ENCODE measurements around the gene RMRP.
"Not testable (repeated sequence)": the region's sequence is repeated elsewhere in the genome, so short reads cannot be mapped to it uniquely, and the experiment has no call there.

RMRP gene

DNA sequence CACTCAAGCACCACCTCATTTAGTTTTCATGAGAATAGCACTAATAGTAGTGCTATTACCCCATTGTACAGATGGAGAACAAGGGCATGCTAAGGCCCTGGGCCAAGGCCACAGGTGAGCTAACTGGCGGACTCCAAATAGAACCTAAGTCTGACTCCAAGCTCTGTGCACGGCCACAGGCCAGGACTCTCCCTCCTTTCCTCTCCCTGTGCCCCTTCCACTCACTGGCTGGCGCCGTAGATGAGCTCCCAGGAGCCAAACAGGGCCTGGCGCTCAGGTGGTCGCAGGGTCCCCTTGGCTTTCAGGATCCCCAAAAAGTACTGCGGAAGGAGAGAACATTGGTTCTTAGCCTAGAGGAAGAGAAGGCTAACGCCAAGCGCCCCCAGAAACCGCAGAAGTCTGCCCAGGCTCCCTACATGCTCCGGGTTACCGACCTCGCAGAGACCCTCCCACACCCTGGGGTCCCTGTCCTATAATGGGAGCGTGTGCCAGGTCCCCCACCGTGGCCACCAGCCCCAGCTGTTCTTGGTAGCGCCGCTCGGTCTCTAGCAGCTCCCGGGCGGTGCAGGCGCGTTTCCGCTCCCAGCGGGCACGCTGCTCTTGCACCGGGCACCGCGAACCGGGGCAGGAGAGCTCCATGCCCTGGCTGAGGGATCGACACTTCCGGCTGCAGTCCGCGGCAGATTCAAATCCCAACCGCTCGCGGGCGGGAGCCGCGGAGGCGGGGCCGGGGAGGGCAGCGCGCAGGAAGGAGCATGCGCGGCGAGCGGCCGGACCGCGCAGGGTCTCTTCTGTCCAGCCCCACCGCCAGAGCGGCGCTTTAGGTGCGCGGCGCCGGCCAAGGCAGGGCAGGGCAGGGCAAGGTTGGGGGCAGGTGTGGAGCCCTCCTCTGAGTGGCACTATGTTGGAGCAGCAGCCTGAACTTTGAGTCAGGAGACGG lies 7.0 kb upstream of the RMRP start, which contains the start of gene ARHGEF39:
Gene ARHGEF39 (minus strand): TSS at position 665 of the 940 bp plus-strand sequence. CDS start 26 bp downstream, at position 639.
- peak; percentile 49 to 58 for DNase-seq

DNA sequence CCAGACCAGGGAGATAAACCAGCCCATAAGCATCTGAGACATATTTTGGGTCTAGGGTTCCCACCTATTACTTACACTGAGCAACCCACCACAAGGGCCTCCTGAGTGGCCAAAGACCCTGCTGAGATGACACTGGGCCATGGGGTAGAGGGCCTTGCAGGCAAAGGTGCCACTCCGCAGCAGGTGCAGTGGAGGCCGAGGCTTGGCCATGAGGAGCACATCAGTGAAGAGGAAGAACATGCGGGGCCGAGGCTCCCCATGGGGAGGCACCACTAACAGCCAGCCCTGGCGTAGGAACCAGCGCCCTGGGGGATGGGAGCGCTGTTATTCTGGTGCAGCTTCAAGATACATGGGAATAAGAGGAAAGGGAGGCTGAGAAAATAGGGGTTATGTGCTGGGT lies 4.6 kb upstream of the RMRP start:
- no peak for DNase-seq

DNA sequence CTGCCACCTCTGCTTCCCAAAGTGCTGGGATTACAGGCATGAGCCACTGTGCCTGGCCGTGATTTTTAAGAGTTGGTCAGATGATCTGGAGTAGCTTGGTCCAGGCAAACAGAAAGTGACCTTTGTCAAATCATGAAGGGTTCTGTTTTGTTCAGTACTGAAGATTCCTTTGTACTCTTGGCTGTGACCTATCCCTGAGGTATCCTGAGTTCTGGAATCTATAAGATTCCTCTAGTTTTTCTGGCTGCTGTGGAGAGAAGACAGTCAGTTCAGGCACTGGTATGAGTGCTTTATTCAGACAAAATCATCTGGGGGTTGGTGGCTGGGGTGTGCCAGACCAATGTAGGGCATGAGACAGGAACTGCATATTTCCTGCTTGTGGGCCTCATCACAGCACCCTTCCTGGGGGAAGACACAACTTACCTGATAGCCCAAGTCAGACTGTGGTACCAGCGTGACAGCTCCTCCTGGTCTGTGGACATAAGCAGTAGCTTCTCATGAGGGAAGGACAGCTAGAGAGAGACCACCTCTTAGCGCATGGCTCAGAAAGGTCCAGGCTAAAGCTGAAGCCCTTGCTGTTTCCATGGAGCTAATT lies 4.0 kb upstream of the RMRP start:
- DNase-seq, result no peak

DNA sequence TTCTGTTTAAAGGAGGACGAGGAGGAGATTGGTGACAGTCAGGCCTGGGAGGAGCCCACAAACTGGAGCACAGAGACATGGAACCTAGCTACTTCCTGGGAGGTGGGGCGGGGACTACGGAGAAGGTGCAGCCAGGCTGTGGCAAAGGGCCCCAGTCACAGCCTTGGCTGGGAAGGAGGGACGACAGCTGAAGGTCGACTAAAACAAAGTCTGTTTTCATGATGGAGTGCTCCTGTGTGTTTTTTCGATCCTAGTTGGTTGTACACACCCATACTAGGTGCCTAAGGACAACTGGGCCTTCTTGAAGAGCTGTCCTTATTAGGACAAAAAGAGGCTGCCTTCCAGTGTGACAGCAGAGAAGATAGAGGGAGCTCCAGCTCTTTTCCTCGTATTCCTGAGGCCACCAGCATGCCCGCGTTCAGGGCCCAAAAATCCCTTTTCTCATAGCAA lies 3.2 kb upstream of the RMRP start:
- DNase-seq, result no peak

DNA sequence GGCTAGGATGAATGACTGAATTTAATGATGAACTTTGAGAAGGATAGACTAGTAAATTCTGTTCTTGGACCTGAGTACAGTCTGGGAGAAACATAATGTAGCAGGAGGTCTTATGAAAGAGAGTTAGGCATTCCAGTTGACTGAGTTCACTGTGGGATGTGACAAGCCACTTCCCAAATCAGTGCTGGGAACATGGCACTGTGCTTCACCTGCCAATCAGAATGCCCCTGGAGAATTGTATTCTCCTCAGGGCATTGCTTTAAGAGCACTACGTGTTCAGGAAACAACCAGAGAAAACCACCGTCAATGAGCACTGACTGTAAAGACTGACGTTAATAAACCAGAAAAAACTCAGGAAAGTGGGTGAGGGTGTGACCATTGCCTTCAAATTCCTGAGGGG lies 1.5 kb upstream of the RMRP start:
- no peak for DNase-seq

DNA sequence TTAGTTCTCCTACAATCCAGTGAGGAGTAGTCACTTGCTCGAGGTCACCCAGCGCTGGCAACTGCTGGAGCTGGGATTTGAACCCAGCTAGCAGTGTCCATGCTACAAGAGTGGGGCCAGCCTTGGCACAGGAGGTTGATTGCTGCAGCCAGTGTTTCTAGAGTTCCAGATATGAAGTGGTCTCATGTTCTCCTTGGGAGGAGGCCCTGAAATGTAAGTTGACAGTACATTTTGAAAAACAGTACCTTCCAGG lies 1.1 kb upstream of the RMRP start:
- DNase-seq, result no peak

DNA sequence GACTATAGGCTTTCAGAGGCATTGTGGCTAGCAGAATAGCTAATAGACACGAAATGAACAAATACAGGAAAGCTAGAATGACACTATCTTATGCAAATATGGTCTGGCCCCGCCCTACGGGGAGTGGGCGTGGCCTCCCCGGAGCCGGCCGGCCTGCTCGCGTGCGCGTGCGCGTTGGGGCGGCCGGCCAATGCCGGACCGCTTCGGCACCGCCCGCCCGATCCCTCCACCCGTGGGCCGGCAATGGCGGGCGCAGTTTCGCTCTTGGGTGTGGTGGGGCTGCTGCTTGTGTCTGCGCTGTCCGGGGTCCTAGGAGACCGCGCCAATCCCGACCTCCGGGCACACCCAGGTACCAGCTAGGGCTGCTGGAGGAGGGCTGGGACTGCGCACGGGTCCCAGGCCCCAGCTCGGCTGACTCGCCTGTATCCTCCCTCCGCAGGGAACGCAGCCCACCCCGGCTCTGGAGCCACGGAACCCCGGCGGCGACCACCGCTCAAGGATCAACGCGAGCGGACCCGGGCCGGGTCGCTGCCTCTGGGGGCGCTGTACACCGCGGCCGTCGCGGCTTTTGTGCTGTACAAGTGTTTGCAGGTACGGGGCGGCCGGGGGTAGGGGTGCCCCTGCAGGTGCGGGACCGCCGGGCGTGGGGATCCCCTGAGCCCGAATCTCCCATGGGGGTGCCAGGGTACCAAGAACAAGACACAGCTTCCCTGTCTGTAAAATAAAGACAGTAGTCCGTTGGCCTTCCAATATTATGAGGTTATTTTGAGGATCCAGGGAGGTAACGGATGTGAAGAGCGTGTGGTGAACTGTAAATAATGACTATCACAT lies 533 bp upstream of the RMRP start, which contains the start of gene CCDC107:
Gene CCDC107 (plus strand): TSS at position 156 of the 831 bp plus-strand sequence. CDS start 88 bp downstream, at position 244.
- DNase-seq, result peak; percentile 54 to 92

DNA sequence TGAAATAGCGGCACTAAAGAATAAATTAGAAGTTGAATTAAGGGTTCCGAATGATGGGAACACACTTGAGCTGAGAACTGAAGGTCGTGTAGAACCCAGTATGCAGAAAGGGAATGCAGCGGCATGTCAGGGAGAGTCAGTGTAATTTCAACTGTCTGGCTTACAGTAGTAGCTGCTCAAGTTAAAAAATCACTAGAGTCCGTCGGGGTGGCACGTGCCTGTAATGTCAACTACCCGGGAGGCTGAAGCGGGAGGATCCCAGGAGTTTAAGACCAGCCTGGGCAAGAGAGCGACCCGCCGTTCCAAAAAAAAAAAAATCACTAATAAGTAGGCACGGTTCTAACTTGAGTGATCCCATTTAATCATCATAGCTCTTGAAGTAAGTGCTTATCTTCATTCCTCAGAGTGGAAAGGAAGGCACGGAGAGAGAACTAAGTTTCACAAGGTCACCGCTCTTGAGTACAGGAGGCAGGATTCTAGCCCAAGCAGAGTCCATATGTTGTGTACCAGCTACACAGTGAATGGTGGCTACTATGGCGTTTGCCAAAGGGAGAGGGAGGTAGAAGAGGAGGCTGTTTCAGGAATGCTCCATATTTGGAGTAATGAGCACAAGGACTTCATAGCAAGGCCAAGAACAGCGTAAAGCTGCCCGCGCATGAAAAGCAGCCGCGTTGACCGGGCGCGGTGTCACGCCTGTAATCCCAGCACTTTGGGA lies 831 bp downstream of the RMRP start:
- DNase-seq, result no peak

DNA sequence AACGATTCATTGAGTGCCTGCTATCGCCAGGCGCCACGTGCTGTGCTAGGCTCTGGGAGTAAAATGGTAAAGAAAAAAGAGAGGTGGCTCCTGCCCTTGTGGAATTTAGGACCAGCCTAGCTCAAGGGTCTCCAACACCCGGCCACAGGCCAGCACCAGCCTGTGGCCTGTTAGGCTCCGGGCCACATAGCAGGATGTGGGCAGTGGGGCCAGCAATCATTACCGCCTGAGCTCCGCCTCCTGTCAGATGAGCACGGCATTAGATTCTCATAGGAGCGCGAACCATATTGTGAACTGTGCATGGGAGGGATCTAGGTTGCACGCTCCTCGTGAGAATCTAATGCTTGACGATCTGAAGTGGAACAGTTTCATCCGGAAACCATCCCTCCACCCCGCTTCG lies 1.5 kb downstream of the RMRP start:
- no peak for DNase-seq

DNA sequence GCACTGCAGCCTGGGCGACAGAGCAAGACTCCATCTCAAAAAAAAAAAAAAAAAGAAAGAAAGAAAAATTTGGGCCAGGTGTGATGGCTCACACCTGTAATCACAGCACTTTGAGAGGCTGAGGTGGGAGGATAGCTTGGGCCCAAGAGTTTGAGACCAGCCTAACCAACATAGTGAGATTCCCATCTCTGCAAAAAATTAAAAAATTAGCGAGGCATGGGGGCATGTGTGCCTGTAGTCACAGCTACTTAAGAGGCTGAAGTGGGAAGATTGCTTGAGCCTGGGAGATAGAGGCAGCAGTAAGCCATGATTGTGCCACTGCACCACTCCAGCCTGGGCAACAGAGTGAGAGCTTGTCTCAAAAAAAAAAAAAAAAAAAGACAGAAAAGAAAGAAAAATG lies 4.2 kb downstream of the RMRP start:
- DNase-seq, result no peak

DNA sequence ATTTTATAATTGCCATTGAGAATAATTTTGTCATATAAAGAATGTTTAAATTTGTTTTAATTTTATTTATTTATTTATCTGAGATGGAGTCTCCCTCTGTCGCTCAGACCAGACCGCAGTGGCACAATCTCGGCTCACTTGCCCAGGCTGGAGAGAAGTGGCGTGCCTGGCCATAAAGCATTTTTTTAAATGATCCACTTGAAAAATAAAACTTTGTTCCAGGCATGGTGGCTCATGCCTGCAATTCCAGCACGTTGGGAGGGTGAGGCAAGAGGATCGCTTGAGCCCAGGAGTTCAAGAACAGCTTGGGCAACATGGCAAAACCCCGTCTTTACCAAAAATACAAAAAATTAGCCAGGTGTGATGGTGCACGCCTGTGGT lies 5.0 kb downstream of the RMRP start:
- no peak for DNase-seq

DNA sequence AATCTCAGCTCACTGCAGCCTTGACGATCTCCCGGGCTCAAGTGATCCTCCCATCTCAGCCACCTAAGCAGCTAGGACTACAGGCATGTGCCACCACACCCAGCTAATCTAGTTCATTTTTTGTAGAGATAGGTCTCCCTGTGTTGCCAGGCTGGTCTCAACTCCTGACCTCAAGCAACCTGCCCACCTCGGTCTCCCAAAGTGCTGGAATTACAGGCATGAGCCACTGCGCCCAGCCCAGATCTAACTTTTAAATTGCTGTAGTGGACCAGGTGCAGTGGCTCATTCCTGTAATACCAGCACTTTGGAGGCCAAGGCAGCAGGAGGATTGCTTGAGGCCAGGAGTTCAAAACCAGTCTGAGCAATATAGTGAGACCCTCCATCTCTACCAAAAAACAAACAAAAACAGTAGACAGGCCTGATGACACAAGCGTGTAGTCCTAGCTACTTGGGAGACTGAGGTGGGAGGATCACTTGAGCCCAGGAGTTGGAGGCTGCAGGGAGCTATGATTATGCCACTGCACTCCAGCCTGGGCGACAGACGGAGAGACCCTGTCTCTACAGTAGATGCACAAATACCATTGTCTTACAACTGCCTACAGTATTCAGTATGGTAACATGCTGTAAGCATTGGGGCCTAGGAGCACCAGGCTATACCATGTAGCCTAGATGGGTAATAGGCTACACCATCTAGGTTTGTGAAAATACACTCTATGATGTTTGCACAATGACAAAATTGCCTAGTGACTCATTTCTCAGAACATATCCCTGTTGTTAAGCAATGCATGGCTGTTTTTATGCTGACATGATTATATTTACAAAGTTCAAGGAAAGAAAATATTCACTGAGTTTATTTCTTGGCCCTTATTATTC lies 5.6 kb downstream of the RMRP start:
- no peak for DNase-seq

DNA sequence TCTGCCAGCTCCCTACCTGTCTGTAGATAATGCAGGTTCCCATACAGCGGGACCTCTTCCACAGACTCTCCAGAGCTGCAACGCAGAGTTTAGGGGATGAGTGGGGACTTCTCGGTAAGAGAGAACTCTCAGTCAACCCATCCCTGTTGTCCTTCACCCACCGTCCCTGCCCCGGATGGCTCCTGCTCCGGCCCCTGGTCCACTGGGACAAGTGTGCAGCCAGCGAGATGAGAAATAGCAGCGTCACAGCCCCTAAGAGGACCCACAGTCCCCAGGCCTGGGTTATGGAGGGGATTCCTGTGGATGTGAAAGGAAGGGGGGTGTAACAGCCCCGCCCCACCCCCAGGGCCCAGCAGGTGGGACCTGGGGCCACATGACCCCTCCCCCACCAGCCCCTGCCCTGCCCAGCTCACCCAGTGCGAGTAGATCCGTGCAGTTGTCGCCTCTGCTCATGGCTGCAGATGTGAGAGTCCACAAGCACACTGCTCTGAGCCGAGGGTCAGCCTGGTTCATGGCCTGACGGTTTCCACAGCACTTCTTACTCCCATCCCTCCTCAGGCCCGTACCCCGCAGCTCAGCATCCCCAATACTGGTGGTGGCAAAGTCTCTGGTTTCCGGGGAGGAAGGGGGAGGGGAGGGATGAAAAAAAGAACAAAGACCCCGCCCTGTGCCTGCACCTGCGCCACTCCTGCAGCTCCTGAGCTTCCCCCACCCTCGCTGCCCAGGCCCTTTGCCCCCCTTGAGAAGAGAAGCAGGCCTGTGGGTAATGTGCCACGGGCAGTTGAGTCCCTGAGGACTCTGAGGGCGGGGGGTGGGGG lies 7.3 kb downstream of the RMRP start, which contains the start of gene SIT1:
Gene SIT1 (minus strand): TSS at position 591 of the 818 bp plus-strand sequence. CDS start 78 bp downstream, at position 513.
- DNase-seq, result peak in 1 of 2 experiments; percentile 24

DNA sequence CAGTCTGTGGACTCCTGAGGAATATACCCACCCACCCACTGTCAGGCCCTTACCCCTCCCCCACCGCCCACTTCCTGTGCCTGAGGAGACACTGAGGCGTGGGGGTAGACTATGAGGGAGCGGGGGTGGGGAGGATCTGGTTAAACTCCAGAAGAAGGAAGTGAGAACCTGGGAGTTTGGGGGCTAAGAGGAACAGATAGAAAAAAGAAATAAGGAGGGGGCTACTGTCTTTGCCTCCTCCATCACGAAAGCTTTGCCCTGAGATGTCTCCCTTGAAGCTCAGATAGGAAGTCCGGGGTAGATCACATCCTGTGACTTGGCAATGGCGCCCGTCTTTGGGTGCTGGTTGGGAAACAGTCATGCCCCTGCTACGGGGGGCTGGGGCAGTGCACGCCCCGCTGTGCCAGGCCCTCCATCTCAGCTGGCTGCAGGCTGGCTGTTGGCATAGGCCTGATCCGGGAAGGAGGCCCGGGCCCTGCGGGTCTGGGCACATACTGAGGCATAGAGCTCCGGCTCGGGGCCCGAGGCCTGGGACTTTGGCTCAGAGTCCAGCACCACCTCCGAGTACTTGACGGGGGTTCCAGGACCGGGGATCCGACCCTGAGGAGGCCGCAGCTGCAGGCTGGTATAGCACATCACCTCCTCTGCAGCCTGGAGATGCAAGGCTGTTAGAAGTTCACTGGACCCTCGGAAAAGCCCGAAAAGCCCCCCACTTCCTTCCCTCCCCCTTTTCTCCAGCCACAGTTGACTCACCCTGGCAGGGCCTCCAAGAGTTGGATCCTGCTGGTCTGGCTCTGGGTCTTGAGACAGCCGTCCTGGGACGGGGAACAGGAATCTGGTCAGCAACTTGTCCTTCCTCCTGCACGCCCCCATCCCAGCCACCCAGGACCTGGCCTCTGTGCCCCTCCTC lies 8.1 kb downstream of the RMRP start:
- DNase-seq, result no peak

DNA sequence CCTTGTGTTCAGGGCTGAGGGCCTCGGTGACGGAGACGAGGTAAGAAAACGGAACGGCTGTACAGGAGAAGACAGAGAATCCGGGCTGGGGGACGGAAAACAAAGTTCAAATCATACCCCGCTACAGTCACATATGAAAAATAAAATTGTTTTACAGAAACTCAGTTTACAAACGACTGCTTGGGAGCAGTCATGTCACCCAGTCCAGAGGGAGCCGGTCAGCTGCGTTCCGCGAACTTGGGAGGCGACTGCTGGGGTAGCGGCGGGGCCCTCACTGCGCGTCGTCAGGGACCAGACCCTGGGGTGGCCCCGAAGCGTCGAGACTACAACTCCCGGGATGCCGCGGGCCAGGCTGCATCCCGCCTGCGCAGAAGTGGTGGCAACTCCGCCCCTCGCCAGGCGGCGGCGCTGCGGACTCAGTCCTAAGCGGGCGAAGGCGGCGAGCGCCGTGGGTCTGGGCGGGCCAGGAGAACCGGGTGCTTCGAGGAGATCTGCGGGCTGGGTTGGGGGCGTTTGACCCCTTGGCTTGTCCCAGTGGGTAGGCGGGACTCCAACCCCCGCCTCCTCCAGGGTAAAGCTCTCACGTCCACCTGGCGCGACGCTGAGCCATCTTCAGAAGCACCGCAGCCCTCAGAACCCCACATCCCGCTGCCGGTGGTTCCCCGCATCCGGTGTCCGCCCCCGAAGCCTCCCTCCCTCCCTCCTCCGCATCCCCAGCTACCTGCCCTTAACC lies 11.1 kb downstream of the RMRP start:
- DNase-seq, result peak; percentile 35 to 36

DNA sequence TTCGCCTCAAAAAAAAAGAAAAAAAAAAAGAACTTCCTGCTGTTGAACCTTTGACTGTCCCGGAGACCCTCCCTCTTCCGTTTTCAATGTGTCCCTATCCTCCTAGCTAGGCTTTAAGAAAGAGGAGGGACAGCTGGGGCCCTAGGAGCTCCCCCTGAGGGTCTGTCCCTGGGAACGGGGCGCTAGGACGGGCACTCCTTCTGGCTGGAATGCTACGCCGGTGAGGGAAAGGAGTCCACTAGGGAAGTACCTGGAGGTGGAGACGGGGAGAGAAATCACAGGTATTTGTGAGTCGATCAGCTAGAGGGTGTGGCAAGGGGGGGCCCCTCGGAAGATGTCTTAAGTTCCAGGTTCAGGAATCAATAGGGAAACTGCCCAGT lies 11.7 kb downstream of the RMRP start:
- no peak for DNase-seq

DNA sequence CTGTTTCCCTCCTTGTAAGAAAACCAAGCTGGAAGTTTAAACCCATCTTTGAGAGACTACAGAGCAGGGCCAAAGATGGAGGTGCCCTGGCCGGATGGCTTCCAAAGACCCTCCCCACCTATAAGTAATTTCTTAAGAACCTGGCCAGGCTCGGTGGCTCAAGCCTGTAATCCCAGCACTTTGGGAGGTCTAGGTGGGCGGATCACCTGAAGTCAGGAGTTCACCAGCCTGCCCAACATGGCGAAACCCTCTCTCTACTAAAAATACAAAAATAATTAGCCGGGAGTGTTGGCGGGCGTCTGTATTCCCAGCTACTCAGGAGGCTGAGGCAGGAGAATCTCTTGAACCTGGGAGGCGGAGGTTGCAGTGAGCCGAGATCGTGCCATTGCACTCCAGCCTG lies 12.1 kb downstream of the RMRP start:
- DNase-seq, result not testable (repeated sequence)

DNA sequence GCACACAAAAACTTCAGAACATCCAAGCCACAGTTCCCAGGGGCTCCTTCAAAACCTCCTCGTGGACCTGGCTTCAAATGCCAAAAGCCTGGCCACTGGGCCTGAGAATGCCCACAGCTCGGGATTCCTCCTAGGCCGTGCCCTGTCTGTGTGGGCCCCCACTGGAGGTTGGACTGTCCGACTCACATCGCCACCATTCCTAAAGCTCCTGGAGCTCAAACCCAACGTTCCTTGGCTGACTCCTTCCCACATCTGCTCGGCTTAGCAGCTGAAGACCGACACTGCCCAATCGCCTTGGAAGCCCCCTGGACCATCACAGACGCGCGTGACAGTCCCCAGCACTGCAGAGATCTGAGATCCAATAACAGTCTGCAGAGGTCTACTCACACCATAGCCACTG lies 14.8 kb downstream of the RMRP start:
- no peak for DNase-seq

DNA sequence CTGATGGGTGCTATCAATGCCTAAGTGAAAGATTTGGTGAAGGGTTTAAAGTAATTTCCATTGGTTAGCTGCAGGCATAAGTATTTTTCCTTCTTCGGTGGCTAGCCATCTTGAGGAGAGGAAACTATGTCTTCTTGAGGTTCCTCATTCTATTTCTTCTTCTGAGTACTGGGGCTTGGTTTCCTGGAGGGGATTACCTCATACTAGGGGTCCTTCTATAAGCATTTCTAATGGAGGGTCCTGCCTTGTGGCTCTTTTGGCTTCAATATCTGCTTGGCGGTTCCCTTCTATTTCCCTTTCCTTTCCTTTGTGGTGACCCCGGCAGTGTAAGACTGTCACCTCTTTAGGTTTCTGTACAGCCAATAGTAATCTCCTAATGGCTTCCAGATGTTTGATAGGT lies 16.3 kb downstream of the RMRP start:
- DNase-seq, result not testable (repeated sequence)

Measured in NCI-H187 (cell line).